SKM-1 (cell line): ENCODE data around the gene DIO3.
"Not testable (repeated sequence)": the region's sequence is repeated elsewhere in the genome, so short reads cannot be mapped to it uniquely, and the experiment has no call there.

Experiments
- DNase-seq: peaks from one replicate; lab custom pipeline; 2025; ENCODE audit not compliant: unreplicated experiment; lab: John Stamatoyannopoulos, UW

DIO3 gene

DNA sequence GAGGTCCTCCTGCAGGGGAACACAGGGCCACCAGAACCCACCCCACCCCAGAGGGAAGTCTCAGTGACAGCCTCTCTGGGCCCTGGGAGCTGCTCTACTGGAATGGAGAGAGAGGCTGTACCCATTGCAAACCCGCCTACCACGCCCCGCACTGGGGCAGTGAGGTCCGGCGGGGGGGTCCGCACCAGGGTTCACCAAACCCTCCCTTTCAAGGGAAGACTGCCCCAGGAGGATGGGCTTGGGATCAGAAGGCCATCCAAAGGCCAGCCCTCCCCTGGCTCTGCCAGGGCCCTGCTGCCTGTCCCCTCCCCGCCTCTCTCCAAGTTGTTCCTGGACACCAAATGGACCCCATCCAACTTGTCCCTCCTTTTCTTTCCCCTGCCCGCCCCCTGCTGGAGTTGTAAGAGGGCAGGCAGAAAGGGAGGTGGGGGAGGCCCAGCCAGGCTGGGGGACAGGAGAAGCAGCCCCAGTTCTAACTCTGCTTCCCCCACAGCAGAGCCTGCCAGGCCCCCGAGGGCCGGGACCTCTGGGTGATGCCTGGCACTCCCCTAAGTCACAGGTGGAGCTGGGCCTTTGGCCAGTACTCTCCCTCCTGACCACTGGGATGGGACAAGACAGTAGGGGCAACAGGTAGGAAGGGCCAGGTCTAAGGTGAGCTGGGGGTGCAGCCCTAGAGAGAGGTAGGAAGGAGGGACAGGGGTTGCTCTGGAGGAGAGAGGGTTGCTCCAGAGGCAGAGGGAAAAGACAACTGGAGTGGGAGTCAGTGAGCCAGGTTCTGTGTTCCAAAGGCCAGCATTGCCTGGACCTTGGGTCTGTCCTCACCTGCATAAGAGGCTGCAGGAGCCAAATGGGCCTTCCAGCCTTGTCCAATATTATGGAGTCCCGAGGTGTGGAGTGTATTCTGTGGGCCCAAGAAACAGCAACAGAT is 3.2 kb upstream of the DIO3 start:
- no peak for DNase-seq

DNA sequence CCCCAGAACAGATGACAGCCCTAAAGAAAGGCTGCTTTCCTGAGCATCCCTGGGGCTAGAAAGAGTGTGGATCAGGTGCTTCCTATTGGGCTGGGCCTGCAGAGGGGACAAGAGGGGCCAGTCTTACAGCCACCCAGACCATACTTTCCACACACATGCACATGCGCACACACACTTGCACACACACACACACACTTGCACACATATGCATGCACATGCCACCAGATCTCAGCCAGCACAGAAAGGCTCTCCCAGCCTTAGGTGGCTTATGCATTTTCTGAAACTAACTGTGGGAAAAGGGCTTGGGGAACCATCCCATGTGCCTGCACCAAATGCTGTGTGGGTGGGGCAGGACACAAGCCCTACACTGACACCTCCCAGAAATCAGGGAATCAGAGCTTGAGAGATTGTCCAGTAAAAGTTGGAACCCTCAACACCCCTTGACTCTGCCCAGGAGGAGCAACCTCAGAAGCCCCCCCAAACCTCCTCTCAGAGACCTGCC is 2.5 kb upstream of the DIO3 start:
- DNase-seq: no peak

DNA sequence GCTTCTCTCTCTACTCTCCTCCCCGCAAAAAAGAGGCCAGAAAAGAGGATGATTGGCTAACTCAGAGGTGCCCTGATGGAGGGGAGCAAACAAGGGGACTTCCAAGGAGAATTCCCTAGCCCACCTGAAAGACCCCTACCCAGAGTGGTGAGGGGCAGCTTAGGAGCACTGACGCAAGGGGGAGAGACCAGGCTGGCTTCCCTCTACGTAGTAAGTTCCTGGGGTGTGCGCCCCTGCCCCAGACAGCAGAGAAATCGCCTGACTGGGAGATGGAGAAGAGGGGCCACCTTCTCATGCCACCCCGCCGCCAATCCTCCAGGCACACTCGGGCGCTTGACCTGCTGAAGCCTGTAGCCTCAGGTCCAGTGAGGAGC is 2.1 kb upstream of the DIO3 start:
- no peak for DNase-seq

DNA sequence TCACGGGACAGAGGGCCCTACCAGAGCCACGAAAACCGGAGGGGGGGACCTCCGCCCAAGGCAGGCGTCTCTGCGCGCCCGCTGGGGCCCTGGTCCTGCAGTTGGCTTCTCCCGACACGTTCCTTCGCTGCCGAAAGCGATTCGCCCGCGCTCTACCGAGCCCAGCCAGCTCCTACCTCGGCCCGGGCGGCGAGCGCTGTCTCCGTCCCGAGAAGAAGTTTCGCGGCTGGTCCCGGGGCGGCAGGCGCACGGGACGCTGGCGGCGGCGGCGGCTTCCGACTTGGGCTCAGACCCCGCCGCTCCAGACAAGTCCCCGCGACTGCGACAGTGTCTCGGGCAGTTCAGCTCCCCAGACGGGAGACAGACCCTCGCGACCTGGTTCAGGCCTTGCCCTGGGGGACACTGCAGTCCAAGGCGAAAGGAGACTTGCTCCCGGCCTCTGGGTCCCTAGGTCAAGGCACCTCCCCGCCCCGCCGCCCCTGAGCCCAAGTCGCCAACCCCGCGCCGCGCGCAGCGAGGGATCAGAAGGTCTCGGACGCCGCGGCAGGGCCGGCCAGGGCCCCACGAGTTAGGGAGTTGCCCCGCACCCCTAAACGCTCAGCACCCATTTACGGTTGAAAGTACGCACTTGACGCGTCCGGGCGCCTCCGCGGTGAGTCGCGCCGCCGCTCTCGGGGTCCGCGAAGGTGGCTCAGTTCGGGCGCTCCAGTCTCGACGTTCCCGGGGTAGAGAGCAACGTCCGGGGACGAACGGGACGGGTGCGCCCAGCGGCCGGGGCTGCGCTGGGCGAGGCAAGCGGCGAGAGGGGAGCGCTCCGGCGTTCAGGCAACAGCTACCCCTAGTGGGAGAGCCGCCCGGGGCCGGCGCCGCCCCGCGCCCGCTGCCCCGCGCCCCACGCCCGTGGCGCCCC is 1.4 kb upstream of the DIO3 start:
- DNase-seq: no peak

DNA sequence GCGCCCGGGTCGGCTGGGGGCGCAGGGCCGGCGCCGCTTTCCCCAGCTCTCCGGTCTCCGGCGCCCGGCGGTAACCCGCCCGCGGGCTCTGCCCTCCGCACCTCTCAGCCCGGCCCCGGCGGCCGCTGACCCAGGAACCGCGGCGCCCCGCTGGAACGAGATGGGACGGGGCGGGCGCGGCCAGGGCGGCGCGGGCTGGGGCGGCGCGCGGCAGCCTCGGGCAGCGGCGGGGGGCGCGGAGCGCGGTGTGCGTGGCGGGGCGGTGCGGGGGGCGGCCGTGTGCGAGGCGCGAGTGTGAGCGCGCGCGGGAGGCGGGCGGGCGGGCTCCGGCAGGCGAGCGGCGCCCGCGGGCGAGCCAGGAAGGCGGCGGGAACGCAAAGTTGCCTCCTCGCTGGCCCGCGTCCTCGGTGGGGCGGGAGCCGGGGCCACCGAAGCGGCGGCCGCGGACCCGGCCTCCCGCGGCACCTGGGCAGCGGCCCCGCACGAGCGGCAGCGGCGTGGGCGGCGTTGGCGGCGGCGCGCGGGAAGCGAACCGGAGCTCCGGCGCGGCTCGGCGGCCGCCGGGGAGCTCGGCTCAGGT is 671 bp upstream of the DIO3 start:
- DNase-seq: no peak

DNA sequence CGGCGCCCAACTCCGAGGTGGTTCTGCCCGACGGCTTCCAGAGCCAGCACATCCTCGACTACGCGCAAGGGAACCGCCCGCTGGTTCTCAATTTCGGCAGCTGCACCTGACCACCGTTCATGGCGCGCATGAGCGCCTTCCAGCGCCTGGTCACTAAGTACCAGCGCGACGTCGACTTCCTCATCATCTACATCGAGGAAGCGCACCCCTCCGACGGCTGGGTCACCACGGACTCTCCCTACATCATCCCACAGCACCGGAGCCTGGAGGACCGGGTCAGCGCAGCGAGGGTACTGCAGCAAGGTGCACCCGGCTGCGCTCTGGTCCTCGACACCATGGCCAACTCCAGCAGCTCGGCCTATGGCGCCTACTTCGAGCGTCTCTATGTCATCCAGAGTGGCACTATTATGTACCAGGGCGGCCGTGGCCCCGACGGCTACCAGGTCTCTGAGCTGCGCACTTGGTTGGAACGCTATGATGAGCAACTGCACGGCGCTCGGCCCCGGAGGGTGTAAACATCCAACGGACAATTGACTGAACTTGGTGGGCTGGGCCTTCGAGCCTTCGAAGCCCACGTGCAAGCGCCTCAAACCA is 699 bp downstream of the DIO3 start:
- DNase-seq: no peak

DNA sequence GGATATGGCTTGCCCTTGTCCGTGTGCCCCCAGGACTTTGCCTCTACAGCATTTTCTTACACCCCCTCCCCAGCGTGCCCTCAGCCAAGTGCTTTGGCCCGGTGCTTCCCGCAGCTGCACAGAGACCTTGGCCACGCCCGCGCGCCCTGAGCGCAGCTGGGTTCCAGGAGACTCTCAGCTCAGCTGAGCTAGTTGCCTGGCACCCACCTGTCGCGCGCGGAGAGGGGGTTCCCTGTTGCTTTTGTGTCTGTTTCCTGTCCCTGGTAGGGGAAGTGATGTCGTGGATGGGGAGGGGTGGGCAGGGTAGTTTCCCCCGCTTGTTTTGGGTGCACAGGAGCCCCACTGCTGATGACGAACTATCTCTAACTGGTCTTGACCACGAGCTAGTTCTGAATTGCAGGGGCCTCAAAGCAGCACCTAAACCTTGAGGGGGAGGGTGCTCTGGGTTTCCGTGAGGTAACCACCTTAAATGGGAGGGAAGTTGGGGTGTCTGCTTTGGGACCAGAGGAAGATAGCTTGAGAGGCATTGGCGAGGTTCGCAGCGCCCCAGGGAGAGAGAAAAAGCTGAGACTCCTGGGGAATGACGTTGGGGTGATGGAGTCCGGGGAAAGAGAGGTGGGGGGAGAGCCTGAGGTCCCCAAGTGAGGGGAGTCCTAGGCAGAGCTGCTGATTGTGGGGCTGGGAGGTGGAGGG is 1.5 kb downstream of the DIO3 start:
- DNase-seq: no peak

DNA sequence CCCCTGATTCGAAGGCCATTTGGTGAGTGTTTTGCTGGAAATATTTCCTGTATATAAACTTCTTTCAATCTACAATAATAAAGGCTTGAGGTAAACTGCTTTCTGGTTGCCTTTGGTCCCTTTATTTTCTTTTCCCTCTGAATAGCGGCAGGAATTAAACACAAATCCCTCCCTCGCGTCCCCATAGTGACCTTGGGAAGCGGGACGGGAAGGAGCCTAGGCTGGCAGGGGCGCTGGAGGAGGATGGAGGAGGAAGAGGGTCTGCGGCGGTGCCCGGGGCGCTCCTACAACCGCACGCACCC is 2.0 kb downstream of the DIO3 start:
- no peak for DNase-seq

DNA sequence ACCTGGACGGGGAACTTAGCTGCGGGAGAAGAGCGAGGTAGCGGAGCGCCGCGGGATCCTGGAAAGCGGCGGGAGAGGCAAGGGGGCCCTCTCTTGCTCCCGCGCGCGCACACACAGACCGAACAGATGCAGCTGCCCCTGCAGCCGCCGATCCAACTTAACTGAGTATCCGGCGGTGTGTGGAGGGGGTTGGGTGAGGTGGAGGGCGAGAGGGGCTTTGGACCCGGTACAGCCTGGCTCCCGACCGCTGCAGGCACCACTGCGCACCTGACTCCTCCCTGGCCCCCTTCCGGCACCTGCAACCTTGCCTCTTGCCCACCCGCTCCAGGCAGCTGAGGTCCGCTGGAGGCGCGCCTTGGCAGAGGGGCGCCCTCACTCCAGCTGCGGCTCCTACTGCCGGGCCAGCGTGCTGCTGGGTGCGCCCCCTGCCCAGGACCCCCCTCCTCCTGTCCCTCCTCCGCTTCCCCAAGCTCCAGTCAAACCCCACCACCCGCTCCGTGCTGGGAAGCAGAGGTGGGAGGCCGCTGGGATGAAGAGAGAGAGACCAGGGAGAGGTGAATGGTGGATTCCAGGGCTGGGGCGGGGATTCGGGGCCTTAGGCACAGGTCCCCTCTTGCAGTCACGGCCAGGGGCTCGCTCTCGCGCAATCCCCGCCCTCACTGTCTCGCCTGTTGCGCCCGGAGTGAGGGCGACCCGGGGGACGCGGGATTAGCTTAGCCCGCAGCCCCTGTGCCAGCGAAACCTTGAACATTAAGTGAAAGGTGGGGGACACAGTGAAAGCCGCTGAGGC is 2.6 kb downstream of the DIO3 start:
- DNase-seq: no peak

DNA sequence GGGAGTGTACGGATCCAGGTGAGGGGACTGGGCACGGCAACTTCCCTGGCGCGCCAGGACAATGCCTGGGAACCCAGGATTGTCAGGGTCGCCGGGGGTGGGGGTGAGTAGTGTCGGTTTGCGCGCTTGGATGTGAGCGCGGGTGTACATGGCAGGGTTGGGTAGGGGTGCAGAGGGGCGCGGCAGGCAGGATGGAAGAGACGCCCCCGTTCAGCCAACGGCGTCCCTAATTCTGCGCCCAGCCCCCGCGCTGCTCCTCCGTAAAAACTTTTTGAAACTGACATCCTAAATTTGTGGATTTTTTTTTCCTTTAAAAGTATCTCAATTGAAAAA is 3.1 kb downstream of the DIO3 start:
- no peak for DNase-seq

DNA sequence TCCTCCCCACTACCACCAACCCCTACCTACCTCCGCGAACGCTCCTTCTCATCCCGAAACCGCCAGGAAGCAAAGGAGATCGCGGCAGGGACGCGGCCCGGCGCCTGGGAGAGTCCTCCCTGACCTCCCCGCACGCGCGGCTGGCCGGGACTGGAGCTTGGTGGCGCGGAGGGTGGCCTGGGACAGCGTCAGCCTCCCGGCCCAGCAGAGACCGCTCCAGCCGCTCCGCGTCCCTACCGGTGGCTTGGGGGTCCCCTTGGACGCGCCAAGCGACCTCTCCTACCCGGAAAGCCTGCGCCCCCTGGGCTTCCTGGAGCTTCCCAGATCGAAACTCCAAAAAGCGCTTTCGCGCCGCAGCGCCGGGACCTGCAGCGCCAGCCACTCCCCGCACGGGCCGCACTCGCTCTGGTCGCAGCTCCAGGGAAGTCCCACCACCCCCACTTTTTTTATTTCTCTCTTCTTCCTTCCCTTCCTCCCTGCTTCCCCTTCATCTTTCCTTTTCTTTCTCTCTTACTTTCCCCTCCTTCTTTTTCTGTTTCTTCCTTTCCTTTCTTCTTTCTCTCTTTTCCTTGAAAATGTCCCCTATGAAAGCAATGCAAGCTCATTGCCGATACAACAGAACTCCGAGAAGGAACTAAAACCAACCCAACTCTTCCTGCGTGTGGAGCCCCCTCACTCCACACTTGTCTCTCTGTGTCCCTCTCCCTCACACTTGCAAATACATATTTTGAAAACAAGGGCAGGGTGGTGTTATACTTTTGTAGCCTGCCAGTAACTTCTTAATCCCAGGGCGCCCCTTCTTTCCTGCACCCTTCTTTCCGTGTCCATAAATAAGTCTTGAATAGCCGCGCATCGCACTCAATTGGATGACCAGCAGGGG is 3.8 kb downstream of the DIO3 start:
- DNase-seq: no peak

DNA sequence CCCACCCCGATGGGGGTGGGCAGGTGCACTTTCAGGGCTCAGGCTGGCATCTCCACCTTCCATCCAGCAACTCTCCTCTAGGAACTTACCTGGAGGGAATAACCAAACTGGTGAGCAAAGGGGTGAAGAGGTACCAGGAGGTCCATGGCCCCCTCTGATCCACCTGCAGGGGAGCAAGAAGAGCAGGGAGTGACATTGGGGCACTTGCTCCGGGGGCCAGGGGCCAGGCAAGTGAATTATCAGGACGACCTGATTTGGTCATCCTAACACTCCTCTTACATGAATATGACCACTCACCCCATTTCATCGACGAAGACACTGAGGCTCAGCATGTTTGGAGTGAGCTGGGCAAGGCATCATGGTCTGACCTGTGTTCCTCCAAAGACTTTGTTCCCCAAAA is 6.0 kb downstream of the DIO3 start:
- no peak for DNase-seq

DNA sequence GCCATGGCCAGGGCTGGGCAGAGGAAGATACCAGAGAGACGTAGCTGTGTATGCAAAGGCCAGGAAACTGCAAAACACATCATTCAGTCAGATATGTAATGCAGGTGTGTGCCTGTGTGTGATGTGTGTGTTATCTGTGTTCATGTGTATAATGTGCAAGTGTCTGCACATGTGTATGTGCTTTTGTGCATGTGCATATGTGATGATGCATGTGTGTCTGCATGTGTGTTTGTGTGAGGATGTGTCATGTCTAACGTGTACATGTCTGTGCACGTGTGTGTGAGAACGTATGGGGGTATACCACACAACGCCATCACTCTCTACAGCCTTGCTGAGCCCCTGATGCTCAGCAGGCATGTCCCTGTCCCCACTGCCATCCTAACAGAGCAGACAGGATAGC is 9.7 kb downstream of the DIO3 start:
- no peak for DNase-seq

DNA sequence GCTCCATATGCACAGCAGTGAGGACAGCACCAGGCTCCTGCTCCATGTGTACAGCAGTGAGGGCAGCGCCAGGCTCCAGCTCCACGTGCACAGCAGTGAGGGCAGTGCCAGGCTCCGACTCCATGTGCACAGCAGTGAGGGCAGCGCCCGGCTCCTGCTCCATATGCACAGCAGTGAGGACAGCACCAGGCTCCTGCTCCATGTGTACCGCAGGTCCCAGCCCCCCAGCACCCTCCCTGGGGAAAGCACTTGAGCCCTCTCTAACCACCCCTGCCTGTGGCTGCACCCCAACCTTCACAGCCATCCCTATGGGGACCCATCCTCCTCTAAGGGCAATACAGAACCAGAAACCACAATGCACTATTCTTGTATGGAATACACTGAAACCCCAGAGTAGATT is 11.2 kb downstream of the DIO3 start:
- not testable (repeated sequence) for DNase-seq

DNA sequence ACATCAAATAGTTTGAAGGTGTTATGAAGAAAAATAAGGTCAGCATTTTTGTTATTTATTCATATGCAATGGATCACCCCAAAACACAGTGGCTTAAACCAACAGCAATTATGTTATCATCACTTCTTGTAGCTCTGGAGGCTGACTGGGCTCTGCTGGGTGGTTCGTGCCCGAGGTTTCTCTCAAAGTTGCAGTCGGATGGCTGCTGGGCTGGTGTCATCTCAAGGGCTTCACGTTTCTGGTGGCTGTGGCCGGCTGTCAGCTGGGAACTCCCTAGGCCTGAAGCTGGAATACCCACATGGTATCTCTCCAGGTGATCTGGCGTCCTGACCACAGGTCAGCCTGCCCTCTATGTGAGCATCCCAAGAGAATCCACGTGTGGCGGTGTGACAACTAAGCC is 12.0 kb downstream of the DIO3 start:
- DNase-seq: no peak

DNA sequence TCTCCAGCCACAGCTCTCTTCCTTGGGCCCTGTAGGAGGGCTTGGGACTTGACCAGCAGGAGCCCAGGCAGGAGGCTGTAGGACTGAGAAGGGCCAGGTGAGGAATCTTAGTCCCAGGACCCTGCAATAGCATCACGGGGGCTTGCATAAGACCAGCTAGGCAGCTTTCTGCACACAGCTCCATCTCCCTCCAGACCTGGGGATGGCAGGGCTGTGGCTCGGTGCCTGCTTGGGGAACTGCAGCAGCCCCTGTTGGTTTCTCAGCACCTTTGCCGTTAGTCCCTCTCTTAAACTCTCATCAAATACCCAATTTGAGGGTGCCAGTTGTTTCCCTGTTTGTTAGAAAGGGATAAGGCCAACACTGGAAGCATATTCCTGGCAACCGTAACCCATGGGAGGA is 14.3 kb downstream of the DIO3 start:
- DNase-seq: no peak

DNA sequence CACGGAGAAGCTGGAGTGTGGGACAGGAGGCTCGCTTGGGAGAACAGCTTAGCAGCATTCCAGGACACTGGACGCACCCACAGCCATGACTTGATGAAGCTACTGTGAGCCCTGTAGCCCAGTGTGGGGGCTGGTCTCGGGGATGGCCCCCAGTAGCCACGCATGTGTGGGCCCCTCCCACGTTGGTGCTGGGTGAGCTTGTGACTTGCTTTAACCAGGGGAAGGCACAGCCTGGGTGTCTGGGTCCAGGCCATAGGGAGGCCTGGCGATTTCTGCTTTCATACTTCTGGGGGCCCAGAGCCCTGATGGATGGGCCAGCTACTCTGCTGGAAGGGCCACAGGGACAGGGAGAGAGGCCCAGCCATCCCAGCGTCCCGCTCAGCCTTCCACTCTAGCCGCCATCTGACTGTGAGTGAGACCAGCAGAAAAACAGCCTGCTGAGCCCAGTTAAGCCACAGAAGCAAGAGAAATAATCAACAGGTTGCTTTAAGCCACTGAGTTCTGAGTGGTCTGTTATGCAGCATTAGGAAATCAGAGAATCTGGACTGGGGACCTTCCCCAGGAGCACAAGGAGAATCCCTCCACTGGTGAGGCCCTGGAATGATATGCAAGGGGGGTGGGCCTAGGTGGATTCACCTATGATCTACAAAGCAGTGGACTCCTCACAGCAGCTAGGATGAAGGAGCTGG is 16.1 kb downstream of the DIO3 start:
- no peak for DNase-seq

DNA sequence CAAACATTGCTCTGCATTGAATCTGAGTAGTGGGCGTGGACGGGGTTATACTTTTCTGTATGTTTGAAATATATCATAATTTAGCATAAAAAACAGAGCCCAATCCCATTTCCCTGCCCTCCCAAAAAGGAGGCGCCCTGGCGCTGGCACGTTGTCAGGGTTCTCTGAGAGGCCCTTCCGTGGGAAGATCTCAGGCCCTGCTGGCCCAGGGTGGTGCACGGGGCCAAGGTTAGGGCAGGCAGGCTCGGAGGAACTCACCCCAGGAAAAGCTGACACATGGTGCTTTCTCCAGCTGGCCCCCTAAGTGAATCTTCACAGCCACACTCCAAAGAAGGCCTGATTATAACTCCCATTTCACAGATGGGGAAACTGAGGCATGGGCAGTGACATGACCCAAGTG is 17.2 kb downstream of the DIO3 start:
- no peak for DNase-seq
